Putamen (tissue), 1 donor: Measurements from ENCODE around the gene SHROOM2.
A peak's percentile ranks its signal among the peaks of the same experiment; 100 is the strongest.
"Not testable (repeated sequence)": the region's sequence is repeated elsewhere in the genome, so short reads cannot be mapped to it uniquely, and the experiment has no call there.

Experiments
- DNase-seq: peaks from one replicate; pipeline ENCODE4 v3.0.0-alpha.2; 2016; ENCODE audit warnings: low spot score

The SHROOM2 gene

DNA sequence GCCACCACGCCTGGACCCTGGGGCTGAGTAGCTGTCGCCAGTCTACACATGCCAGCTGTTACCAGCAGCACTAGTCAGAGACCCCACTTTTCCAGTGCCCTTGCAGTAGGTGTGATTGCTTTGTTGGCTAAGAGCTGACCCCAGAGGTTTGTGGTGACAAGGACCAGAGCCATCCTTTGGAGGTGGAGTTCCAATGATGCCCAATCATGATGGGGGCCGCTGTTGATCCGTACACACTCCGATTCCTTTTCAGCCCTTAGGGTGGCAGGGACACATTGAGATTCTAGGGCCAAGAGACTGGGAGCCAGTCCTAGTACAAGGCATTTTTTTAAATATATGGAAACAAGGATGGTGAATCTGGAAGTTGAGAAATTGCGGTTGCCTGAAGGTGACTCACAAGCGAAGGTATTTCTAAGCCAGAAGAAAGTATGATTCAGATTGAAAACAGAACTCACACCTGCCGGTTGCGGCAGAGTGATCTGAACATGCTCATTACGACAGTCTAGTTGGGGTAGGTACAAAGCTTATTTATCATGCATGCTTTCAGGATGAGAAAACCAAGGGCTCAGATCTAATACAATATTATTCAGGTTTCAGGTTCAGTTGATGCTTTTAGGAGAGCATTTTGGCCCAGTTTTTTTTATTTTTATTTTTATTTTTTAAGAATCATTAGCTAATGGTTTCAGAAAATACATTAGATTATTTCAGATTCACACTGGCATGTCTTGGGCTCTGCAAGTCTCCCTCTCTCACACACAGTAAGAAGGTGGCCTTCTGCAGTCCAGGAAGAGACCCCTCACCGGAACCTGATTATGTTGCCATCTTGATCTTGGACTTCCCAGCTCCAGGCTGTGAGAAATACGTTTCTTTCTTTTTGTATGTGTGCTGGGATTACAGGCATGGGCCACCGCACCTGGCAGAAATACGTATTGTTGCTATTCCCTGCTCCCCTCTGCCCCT is 43.4 kb downstream of the SHROOM2 start:
- DNase-seq = no peak

DNA sequence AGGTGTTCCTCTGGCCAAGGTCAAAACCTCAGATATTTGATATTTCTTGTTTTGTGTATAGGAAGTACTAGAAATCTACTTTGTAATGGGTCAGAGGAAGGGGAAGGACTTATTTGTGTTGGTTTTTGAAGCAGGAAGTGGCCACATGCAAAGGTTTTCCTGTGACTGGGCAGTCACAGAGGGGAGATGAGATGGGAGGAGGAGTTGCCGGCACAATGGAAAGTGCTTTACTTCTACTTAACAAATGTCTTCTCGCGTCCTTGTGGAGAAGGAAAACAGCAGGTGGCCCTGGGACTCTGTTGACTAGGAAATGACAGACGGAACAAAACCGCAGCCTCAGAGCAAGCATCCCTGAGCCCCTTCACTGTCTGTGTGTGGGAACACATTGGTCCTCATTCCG is 46.6 kb downstream of the SHROOM2 start:
- DNase-seq = no peak

DNA sequence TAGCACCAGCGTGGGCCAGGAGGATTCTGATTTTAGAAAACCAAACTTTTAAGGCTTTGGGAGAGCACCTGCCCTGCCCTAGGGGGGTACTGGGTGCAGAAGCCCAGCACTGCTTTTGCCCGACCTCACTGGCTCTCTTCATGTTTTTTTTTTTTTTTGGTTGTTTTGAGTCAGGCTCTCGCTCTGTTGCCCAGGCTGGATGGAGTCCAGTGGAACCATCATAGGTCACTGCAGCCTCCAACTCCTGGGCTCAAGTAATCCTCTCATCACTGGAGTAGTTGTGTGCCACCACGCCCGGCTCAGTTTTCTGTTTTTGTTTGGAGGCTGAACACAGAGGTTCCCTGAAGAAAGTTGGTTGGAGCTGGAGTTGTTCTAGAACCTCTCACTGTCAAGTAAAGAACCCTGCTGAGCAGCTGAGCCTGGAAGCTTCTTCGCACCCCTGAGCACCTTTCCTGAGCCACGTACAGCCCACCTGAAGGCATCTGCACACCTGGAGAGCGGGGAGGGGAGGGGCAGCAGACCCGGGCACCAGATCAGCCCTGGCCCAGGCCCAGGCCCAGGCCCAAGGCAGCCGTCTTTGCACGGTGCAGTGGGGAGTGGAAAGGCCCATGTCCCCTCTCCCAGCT is 49.5 kb downstream of the SHROOM2 start:
- no peak for DNase-seq

DNA sequence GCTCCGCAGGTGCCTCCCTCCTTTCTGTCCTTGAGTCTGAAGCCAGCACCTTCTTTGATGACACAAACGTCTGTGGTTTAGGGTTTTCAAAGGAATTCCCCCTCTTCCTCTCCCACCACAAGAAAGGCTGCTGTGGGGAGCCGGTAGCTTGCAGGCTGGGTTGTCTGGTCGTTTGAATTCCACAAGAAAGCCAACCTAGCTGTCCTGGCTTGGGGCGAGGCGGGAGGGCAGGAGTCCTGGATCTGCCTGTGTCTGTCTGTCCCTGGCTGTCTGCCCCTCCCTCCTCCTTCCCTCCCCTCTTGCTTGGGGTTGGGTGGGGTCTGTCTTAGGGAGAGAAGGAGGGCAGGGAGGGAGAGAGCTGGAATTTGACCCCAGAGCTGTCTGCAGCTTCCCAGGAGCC is 56.3 kb downstream of the SHROOM2 start:
- DNase-seq = no peak

DNA sequence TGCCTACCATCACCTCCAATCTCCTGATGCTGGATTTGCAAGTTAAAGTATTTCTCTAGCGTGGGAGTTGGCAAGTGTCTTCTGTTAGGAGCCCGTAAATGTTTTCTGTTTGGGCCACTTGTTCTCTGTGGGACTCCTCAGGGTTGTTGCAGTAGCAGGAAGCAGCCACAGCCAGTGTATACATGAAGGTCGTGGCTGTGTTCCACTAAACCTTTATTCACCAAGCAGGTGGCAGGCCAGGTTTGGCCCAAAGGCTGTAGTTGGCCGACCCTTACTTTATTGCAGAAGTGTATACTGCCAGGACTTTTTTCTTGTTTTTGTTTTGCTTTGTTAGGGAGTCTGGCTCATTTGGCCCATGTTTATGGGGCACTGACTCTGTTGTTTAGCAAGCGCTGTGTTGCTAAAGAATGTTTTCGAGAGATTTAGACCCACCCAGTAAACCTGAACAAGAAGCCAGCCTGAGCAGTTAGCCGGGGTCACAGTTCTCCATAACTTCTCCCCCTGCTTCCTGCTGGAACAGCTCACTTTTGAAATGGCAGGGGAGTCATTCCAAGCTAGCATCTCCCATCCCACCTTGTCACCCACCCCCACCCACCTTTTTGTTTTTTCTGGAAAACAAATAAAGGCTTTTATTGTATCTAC is 58.8 kb downstream of the SHROOM2 start:
- no peak for DNase-seq

DNA sequence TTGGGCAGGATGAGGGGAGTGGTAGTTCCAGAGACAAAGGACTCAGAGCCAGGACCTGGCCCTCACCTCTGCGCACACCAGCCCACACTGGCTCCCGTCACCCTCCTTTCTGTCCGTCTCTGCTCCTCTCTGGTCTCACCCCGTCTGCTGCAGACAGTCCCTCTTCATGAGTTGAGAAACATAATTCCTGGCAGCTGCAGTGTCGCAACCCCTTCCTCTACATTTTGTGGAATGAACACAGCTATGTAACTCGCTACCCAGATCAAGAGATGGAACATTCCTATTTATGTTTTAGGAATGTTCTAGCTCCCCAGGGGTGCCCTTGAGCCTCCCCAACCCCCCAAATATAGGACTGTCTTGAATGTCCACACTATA is 59.3 kb downstream of the SHROOM2 start:
- DNase-seq = no peak

DNA sequence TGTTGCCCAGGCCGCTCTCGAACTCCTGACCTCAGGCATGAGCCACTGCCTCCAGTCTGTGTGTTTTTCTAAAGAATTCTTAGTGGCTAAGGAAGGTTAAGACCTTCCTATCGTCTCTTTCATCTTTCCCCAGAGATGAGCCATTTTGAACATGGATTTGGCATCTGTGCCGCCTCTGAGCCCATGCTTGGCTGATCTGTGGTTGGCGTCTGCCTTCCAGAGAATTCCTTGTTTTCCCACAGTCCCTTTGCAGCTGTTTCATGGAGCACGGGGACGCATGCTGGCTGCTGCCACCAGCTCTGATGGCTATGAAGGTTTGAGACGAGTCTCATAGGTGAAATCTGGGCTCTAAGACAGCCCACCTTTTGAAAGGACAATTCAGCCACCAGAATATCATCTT is 60.4 kb downstream of the SHROOM2 start:
- DNase-seq = no peak

DNA sequence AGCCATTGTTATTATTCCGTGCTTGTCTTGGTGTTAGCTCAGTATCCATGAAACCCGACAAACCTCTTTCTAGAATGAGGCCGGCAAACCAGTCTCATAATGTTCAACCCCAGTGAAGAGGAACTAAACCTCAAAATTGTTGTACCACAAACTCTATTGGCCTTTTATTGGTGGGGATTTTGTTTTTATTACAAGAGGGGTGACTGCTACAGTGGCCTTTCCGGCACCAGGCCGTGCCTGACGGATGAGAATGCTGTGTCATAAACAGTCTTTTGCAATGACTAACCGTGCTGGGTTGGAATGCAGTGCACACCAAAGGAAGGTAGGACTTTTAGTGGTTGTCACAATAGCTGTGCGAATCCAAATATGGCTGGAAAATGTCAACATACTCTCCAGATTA is 60.8 kb downstream of the SHROOM2 start:
- DNase-seq = no peak

DNA sequence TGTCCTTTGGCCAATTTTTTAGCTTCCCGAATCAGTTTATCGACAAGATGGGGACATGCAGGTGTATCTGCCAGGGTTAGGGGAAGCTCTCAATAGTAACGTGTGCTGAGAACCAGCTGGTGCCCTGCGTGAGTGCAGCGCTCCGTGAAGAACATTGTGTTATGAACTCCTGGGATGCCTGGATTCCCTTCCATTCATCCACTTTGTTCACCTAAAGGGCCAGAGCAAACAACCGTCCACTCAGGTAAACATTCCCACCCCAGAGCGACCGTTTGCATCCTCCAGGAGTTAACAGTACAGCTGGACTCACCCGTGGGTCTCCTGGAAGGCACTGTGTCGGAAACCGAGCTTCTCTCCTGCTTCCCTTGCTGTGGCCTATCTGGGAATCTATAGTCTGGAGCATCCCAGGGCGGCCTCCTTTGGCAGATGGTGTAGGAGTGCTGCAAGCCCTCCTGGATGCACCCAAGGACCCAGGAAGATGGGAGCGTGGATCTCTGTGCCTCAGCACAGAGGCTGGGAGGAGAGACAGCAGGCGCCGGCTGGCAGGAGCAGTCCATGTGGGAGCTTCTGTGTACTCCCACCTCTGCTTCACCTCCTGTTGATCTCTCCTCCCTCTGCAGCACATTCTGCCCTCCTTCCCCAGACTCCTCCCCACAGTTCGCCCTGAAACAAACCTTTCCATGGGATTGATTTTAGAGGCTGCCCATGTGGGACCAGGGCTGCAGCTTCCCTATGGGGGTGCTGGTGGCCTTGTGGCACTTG is 62.7 kb downstream of the SHROOM2 start:
- DNase-seq = no peak

DNA sequence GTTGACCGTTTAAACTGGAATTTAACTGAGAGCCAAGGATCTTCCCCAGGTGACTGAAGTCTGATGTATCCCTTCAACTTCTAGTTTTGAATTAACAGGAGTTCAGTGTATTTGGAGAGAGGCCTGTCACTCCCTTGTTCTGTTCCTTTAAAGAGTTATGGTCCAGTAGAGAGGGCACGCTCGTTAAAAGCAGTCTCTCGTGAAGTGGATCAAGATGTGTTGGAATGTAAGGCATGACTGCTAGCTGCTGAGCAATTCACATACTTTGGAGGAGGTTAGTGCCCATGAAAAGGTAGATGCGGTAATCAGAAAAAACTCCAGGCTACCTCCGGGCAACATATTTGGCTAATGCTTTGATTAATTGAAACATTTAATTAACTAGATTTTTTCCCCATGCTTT is 65.7 kb downstream of the SHROOM2 start:
- no peak for DNase-seq

DNA sequence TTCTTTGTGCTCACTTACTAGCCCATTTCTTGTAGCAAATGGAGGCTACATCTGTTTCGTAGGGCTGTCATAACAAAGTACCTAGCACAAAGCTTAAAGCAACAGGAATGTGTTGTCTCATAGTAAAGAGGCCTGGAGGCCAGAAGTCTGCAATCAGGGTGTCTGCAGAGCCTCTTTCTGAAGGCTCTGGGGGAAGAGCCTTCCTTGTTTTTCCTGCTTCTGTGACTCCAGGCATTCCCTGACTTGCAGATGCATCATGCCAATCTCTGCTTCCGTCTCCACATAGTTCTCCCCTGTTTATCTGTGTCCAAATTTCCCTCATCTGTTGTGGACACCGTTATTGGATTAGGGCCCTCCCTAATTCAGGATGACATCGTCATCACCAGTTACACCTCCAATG is 67.1 kb downstream of the SHROOM2 start:
- no peak for DNase-seq

DNA sequence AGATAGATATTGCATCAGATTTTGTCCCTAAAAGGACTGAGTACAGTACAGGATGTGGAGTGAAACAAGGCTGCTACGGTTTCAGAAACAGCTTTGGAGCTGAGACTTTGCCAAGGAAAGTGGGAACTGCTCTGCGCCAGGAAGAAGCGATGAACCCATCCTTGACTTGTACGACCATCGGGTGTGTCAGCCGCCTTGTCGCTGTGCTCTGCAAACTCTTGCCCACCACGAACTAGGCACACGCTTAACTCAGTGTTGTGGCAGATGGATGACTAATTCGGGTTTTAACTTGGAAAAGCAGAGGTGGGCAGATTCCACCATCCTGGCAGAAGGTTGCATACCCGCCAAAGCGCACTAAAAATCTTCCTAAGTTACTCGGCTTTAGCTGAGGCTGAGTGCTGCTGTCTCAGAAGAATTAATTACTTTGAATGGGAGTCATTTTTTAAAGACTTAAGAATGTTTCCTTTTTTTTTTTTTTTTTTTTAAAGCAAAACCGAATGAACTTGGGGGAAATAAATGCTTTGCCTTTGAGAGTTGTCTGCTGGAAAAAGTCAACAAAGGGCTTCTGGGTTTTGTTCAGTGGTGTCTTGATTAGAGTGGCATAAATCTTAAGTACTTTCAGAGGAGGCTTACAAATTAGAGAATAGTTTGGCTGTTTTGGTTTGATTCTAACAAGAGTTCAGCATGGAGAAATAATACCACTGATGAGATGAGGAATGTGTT is 69.5 kb downstream of the SHROOM2 start:
- DNase-seq = peak; percentile 20

DNA sequence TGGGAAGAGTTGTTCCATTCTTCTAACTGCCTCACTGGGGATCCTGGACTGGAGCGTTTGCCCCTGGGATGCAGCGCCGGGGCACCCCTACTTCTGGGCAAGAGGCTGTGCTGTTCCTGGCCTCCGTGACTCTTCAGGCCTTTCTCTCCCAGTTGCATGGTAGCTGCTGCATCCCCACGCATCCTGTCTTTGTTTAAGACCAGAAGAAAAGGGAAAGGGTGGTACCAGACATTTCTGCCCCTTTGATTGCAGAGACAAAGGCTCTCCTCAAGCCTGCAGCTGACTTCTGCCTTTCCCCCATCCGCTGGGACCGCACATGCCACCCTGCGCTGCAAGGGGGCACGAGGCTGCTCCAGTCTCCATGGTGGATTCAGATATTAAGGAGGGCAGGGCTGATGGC is 70.4 kb downstream of the SHROOM2 start:
- DNase-seq = no peak

DNA sequence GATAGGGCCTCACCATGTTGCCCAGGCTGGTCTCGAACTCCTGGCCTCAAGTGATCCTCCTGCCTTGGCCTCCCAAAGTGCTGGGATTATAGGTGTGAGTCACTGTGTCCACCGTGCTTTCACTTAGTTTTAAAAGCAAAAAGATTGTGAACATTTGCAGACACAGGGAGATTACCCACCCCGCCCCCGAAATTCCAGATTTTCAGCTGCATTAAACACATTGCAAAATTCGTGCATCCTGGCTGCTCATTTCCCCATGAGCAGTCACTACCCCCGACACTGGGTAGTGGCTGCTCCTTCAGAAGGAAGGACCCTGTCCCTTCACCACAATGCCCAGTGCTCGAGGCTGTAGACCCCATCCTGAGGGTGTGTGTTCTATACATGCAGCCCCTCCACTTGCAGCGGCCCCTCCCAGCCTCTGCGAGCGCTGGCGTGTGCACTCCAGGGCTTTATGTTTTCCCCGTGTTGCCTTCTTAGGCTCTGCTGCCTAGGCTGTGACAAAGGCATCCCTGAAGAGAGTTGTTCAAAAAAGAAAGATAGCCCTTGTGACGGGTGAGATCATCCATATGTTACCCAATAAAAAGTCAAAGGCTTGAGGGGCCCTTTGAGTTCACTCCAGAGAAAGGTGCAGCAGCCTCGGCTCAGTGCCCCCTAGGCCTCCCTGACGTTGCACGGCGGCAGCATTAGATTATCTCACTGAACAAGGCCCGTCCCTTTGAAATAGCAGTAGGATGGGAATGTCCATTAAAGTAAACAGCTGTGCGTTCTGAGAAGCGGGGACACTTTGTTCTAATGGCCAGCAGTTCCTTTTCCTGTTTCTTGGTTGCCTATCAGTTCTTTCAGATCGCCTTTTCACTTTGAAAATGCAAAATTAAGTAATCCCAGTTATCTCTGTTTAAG is 71.6 kb downstream of the SHROOM2 start:
- no peak for DNase-seq

DNA sequence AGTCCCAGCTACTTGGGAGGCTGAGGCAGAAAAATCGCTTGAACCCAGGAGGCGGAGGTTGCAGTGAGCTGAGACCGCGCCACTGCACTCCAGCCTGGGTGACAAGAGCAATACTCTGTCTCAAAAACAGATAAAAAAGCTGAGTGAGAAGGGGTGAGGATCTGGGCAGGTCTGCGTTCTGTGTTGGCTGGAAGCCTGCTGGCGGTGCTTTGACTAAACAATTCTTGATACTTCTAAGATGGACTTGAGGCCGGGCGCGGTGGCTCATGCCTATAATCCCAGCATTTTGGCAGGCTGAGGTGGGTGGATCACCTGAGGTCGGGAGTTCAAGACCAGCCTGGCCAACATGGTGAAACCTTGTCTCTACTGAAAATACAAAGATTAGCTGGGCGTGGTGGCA is 72.5 kb downstream of the SHROOM2 start:
- DNase-seq = not testable (repeated sequence)

DNA sequence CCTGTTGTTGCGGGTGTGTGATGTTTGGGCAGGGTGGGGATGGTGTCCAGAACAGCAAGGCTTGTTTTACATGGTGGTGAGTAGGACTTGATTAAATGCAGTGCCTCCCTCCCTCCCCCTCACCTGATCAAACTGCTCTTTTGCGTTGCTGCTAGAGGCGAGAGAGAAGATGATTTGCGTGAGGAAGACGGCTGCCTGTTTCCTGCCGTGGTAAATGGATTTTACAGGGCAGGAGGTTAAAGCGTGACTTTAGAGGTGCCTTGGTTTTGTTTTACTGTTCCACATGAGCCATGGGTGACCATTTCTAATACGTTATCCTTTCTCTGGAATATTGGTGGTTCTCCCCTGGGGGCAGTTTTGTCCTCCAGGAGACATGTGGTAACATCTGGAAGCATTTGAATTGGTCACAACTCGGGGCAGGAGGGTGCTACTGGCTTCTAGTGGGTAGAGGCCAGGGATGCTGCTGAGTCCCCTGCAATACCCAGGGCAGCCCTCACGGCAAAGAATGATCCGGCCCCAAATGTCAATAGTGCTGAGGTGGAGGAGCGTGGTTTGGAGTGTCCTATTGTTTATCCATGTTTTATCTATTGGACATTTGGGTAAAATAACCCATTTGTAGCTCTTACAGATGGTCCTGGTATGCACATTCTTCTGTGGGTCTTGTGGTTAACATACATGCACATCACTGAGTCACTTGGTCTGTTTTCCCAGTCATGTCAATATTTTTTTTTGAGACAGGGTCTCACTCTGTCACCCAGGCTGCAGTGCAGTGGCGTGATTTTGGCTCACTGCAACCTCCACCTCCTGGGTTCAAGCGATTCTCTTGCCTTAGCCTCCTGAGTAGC is 73.7 kb downstream of the SHROOM2 start:
- no peak for DNase-seq

DNA sequence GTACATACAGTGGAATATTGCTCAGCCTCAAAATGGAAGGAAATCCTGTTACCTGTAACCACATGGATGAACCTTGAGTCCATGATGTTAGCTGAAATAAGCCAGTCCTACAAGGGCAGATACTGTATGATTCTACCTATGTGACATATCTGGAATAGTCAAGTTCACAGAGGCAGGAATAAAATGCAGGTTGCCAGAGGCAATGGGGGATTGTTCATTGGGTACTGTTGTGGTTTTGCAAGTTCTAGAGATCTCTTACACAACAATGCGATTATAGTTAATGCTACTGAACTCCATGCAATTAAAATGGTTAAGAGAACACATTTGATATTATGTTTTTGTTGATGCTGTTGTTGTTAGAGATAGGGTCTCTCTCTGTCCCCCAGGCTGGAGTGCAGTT is 74.6 kb downstream of the SHROOM2 start:
- no peak for DNase-seq

DNA sequence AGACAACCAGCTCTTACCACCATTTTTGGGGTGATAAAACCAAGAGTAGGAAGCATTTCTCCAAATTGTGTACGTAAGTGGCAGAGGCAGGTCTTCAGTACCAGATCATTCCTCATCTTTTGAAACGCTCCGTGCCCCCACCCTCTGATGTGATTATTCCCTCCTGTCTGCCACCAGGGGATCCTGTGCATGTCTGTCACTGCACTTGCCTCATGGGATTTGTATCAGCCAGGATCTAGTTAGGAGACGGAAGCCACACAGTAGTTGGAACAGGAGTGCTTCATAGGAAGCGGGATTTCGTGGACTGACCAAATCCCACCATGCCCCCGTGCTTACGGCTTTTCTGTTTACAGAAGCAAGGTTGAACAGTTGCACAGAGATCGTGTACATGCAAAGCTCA is 75.5 kb downstream of the SHROOM2 start:
- DNase-seq = no peak

DNA sequence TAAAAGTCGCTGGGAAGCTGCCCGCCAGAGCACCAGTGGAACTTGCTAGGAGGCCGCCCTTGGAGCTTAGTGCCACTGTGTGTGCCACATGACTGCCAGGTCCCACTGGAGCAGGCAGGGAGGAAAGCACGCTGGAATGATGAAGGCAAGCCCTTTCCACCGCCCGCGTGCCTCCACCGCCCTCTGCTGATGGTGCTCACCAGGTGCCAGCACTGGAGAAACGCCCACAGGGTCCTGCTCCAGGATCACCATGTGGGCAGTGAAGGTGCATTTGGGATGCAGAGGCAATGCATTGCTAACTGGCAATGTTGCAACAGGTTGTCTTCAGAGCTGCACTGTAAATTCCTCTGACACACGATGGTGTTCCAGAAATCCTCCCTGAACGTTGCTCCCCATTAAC is 76.3 kb downstream of the SHROOM2 start:
- DNase-seq = no peak

DNA sequence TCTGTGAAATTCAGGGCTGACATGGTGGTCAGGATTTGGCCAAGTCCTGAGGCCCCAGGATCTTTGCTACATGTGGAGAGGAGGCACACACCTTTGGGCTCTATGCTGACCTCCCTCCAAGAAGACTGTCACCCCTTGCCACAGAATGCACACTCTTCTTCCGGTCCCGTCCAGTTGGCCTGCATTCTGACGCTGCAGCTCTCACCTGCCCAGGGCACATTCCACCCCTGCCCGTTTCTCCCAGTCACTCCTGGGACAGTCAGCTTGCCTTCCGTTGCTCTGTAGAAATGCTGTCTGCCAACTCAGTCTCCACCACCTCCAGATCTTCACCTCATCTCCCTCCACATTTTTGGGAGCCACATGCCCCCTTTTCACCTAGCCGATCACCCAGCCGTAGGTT is 76.7 kb downstream of the SHROOM2 start:
- DNase-seq = no peak
